Vagina (tissue), 2 donors: Measurements from ENCODE around the gene LTF. TPM values are rescaled to one million over a fixed set of nuclear protein-coding genes. Genes with fewer than 3 reads are reported as not detected.

ENCODE experiments used
- DNase-seq, 2 donors: peaks; one replicate each; pipeline ENCODE4 v3.0.0-alpha.2; 2017; ENCODE audit errors: extremely low spot score in 2 of 2
- H3K27ac ChIP-seq: fragments of 200-600 bp; sonication (generic); one replicate; pipeline ENCODE4 v1.5.1; 2019
- H3K27me3 ChIP-seq: fragments of 200-600 bp; sonication (generic); one replicate; pipeline ENCODE4 v1.5.1; 2019
- H3K36me3 ChIP-seq, 2 donors: fragments of 200-600 bp; sonication (generic); one replicate each; pipeline ENCODE4 v1.5.1; 2017 to 2019
- H3K4me1 ChIP-seq: fragments of 200-600 bp; sonication (generic); one replicate; pipeline ENCODE4 v1.5.1; 2019
- H3K4me3 ChIP-seq, 2 donors: fragments of 200-600 bp; sonication (generic); 1 replicate in 1 of 2; 2 replicates in 1 of 2; pipeline ENCODE4 v1.5.1; 2016 to 2019
- H3K9me3 ChIP-seq: fragments of 200-600 bp; sonication (generic); one replicate; pipeline ENCODE4 v1.5.1; 2019
- POLR2A ChIP-seq, 2 donors: fragments of 450-650 bp; IDR thresholded peaks; one replicate each; pipeline ENCODE4 v1.6.1; 2017; ENCODE audit warnings: antibody characterized with exemption in 2 of 2, mild to moderate bottlenecking in 2 of 2, moderate library complexity in 2 of 2
- POLR2AphosphoS5 ChIP-seq, 2 donors: sonication (generic); formaldehyde crosslinking; IDR thresholded peaks; one replicate each; pipeline ENCODE4 v1.9.0; 2017; ENCODE audit warnings: antibody characterized with exemption in 2 of 2, mild to moderate bottlenecking in 2 of 2, low read depth in 1 of 2; ENCODE audit not compliant: insufficient read depth in 1 of 2
- intact Hi-C: fragments of 100-400 bp; cut with DNase I; formaldehyde crosslinking; loops from one replicate; pipeline ENCODE4 v1.15.1; 2023
- total RNA-seq: library from RNA; depleted of rRNA; stranded (reverse); fragments of >200 nt; gene quantifications from one replicate; pipeline ENCODE4 v1.2.3, GENCODE V29; 2016
- TF ChIP-seq, protein P1 (sequence below), 3 experiments: fragments of 450-650 bp in 2 of 3; fragments of 200-600 bp in 1 of 3; sonication (generic) in 1 of 3; IDR thresholded peaks; one replicate each; pipeline ENCODE4 v1.5.1; 2017 to 2019; ENCODE audit warnings: antibody characterized with exemption in 3 of 3, mild to moderate bottlenecking in 2 of 3, moderate library complexity in 2 of 3

LTF gene
- total RNA-seq, 1 donor from 2014 or later: not detected

DNA sequence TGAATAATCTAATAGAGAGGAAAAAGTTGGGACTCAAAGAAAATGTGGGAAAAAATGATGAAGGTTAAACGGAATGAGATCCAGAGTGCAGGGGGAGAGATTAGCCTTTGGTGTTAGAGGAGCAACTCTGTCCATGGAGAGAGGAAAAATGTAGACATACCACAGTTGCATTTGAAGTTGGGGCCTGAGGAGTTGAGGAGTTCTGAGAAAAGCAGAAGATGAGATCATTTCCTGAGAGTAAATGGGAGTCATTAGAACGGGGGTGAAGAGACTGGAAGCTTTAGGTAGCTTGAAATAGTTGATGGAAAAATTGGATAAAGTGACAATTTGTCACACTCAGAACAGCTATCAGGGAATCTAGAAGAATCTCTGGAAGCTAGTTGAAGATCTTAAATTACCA, 65.1 kb downstream of the LTF start:
- no peaks in the 10 kb centered on the region for H3K27me3 ChIP-seq
- peaks cover under 1% of the 10 kb centered on the region for H3K4me1 ChIP-seq
- no peak overlapping the region for H3K27ac ChIP-seq
- no peaks in the 10 kb centered on the region for H3K36me3 ChIP-seq
- TF ChIP-seq POLR2AphosphoS5 (IDR thresholded peaks at IDR 0.05; ENCODE audit: insufficient read depth in 1 of 2, low read depth in 1 of 2): no peak
- no peak overlapping the region for H3K4me3 ChIP-seq
- H3K9me3 ChIP-seq: no peaks in the 10 kb centered on the region
- intact Hi-C loops: no loop called here
- DNase-seq: no peak

DNA sequence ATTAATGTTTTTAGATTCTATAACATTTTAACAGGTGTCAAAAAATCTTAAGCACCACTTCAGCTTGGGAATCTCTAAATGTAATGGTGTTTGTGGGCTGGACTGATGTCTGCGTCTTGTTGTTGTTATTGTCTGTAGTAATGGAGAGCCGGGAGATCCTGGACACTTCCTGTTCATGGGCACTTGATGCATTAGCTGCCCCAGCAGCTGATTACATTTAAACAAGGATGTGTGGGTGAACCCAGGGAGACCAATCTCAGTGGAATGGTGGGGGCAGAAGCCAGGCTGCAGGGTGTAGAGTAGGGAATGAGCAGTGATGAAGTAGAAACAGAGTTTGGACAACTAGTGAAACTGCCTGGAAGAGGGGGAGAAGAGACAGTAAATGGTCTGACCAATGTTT, 65.6 kb downstream of the LTF start:
- Histone ChIP-seq H3K36me3 (no peaks in the 10 kb centered on the region), H3K4me1 (no peaks in the 10 kb centered on the region), H3K4me3 (no peak overlapping the region), H3K9me3 (no peaks in the 10 kb centered on the region), H3K27me3 (no peaks in the 10 kb centered on the region), H3K27ac (no peak overlapping the region)
- DNase-seq: no peak
- TF ChIP-seq POLR2AphosphoS5 (IDR thresholded peaks at IDR 0.05; ENCODE audit: insufficient read depth in 1 of 2, low read depth in 1 of 2) (no peak), POLR2A (IDR thresholded peaks at IDR 0.05) (no peak)
- TF ChIP-seq, protein P1, sequence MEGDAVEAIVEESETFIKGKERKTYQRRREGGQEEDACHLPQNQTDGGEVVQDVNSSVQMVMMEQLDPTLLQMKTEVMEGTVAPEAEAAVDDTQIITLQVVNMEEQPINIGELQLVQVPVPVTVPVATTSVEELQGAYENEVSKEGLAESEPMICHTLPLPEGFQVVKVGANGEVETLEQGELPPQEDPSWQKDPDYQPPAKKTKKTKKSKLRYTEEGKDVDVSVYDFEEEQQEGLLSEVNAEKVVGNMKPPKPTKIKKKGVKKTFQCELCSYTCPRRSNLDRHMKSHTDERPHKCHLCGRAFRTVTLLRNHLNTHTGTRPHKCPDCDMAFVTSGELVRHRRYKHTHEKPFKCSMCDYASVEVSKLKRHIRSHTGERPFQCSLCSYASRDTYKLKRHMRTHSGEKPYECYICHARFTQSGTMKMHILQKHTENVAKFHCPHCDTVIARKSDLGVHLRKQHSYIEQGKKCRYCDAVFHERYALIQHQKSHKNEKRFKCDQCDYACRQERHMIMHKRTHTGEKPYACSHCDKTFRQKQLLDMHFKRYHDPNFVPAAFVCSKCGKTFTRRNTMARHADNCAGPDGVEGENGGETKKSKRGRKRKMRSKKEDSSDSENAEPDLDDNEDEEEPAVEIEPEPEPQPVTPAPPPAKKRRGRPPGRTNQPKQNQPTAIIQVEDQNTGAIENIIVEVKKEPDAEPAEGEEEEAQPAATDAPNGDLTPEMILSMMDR (IDR thresholded peaks at IDR 0.05): no peak
- intact Hi-C loops: no loop called here

DNA sequence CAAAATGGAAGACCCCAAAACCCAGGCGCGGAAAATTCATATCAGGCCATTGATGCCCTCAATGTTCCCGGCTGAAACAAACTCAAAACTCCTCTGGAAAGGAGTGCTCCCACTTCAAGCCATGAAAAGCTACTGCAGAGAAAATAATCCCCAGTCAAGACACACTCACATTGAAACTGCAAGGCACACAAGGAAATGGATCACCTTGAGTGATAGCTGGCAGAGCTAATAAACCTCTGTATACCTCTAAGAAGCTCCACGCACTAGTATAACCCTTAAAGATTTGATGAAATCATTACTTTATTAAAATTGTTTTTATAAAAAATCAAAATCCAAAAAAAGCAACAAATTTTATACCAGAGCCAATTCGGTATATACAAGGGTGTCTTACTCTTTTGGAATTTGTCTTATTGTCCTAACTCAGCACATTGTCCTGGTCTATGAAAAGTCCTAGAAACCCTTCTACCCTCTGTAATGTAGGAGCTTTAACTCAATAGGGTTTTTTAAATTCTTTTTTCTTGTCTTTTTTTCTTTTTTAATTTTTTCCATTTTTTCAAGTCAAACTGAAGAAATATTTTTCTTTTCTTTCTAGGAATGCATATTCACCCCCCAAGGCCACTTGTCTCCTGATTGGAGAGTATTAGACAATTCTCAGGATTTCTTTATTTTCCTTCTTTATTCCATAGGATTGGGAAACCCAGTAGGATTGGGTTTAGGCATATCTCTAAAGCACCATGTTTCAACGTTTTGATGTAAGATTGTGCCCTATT, 66.3 kb downstream of the LTF start:
- Histone ChIP-seq H3K9me3 (no peaks in the 10 kb centered on the region), H3K4me3 (no peak overlapping the region)

DNA sequence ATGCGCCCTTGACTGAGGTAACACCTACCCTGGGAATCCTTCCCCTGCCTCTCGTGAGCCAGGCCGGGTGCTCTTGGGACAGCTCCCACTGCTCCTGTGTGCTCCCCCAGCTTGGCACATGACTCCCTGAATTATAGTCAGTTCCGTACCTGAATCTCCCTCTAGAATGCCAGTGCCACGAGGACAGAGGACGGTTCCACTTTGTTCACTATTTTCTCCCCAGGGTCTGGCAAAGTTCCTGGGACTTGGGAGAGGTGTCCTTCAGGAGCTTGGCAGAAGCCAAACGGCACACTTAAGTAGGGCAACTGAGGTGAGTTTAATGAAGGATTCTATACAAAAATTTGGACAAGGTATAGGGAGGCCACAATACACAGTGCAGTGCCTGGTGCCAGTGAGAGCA, 67.6 kb downstream of the LTF start:
- no peak overlapping the region for H3K27ac ChIP-seq
- no peak for TF ChIP-seq POLR2AphosphoS5 (IDR thresholded peaks at IDR 0.05; ENCODE audit: insufficient read depth in 1 of 2, low read depth in 1 of 2)
- TF ChIP-seq, protein P1 (IDR thresholded peaks at IDR 0.05): no peak
- no peak for TF ChIP-seq POLR2A (IDR thresholded peaks at IDR 0.05)

More for the DNA sequence above, 66.3 kb downstream of the LTF start:
- no peak for DNase-seq
- H3K4me1 ChIP-seq: no peaks in the 10 kb centered on the region
- intact Hi-C loops: no loop called here
- H3K27ac ChIP-seq: no peak overlapping the region
- TF ChIP-seq POLR2A (IDR thresholded peaks at IDR 0.05) (no peak), POLR2AphosphoS5 (IDR thresholded peaks at IDR 0.05; ENCODE audit: insufficient read depth in 1 of 2, low read depth in 1 of 2) (no peak)
- TF ChIP-seq, protein P1 (IDR thresholded peaks at IDR 0.05): no peak
- H3K36me3 ChIP-seq: no peaks in the 10 kb centered on the region
- no peaks in the 10 kb centered on the region for H3K27me3 ChIP-seq

DNA sequence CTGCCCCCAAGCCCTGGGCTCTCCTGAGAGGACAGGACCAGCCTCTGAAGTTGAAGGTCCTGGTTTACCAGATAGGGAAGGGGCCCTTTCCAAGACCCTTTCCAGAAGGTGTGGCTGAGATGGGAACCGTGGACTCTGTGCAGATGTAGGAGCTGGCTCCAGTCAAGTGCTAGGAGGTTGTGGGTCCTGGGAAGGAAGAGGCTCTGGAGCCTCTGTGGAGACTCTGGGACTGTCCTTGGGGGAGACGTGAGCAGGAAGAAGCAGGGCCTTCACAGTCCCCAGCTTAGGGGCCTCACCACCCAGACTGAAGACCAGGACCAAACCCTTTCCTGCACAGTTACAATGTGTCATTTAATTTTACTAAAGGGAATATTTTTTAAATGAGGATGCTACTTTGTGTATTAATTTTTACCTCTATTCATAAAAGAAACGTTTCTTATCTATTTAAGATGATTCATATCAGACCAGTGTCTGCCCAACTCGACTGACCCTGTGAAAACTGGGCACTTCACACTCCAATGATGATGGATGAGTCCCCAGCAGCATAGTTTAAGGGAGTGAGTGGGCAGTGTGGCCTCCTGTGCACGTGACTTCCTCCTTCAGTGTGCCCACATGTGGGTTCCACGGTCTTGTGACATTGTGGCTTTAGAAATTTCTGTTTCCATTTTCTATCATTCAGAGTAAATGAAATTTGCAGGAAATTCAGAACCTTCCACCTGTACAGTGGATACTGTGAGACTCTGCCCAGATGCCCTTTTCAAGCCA, 68.8 kb downstream of the LTF start:
- Histone ChIP-seq H3K4me3 (no peak overlapping the region), H3K27ac (no peak overlapping the region), H3K9me3 (no peaks in the 10 kb centered on the region), H3K27me3 (no peaks in the 10 kb centered on the region), H3K36me3 (no peaks in the 10 kb centered on the region), H3K4me1 (no peaks in the 10 kb centered on the region)
- intact Hi-C loops: no loop called here
- TF ChIP-seq POLR2A (IDR thresholded peaks at IDR 0.05) (no peak), POLR2AphosphoS5 (IDR thresholded peaks at IDR 0.05; ENCODE audit: insufficient read depth in 1 of 2, low read depth in 1 of 2) (no peak)
- TF ChIP-seq, protein P1 (IDR thresholded peaks at IDR 0.05): no peak
- DNase-seq: no peak

More for the DNA sequence above, 67.6 kb downstream of the LTF start:
- intact Hi-C loops: no loop called here
- Histone ChIP-seq H3K27me3 (no peaks in the 10 kb centered on the region), H3K4me3 (no peak overlapping the region), H3K36me3 (no peaks in the 10 kb centered on the region), H3K9me3 (no peaks in the 10 kb centered on the region), H3K4me1 (no peaks in the 10 kb centered on the region)
- DNase-seq: no peak
